Measurements from ENCODE around the gene MDFI.

The MDFI gene

GRCh38 chr6:41687501-41688175, 49.4 kb downstream of the MDFI start:
- TF ChIP-seq CTCF (IDR thresholded peaks at IDR 0.05; ENCODE audit: control insufficient read depth, insufficient read depth, low read depth, low read length, missing control alignments): no peak
- no peak for DNase-seq (ENCODE audit: low read depth)
- no peak overlapping the region for H3K4me3 ChIP-seq (ENCODE audit: control insufficient read depth, low read depth, low read length)

GRCh38 chr6:41688256-41688965, 50.1 kb downstream of the MDFI start:
- DNase-seq (ENCODE audit: low read depth): no peak
- H3K4me3 ChIP-seq (ENCODE audit: control insufficient read depth, low read depth, low read length): no peak overlapping the region
- TF ChIP-seq CTCF (IDR thresholded peaks at IDR 0.05; ENCODE audit: control insufficient read depth, insufficient read depth, low read depth, low read length, missing control alignments): no peak

- no peak for DNase-seq (ENCODE audit: low read depth)
- no peak overlapping the region for H3K4me3 ChIP-seq (ENCODE audit: control insufficient read depth, low read depth, low read length)
- TF ChIP-seq CTCF (IDR thresholded peaks at IDR 0.05; ENCODE audit: control insufficient read depth, insufficient read depth, low read depth, low read length, missing control alignments): no peak
These were observed 51.1 kb downstream of the MDFI start for GRCh38 chr6:41689171-41690008.

- no peak for DNase-seq (ENCODE audit: low read depth)
- TF ChIP-seq CTCF (IDR thresholded peaks at IDR 0.05; ENCODE audit: control insufficient read depth, insufficient read depth, low read depth, low read length, missing control alignments): no peak
- no peak overlapping the region for H3K4me3 ChIP-seq (ENCODE audit: control insufficient read depth, low read depth, low read length)
These were observed 52.5 kb downstream of the MDFI start for GRCh38 chr6:41690541-41691330.

- TF ChIP-seq CTCF (IDR thresholded peaks at IDR 0.05; ENCODE audit: control insufficient read depth, insufficient read depth, low read depth, low read length, missing control alignments): no peak
- H3K4me3 ChIP-seq (ENCODE audit: control insufficient read depth, low read depth, low read length): no peak overlapping the region
These were observed 53.3 kb downstream of the MDFI start for GRCh38 chr6:41691426-41692079.

More at GRCh38 chr6:41691426-41692079, 53.3 kb downstream of the MDFI start:
- DNase-seq (ENCODE audit: low read depth): no peak

Measured in AG09309 (cell line).